H1 (cell line): ENCODE results near the gene INTS6.

ENCODE experiments used
- EGR1 ChIP-seq: IDR thresholded peaks from 2 replicates; pipeline ENCODE4 v1.6.1; 2011; ENCODE audit warnings: low read depth, low read length, borderline replicate concordance
- EZH2 ChIP-seq: fragments of 200-600 bp; sonication (generic); IDR thresholded peaks from 2 replicates; pipeline ENCODE4 v1.7.1; 2012; ENCODE audit warnings: low read depth, mild to moderate bottlenecking, moderate library complexity, low read length, inconsistent platforms; ENCODE audit not compliant: severe bottlenecking
- MAFK ChIP-seq: IDR thresholded peaks from 2 replicates; pipeline ENCODE4 v1.6.1; 2012; ENCODE audit warnings: low read depth, mild to moderate bottlenecking, improper control_type of control experiment, low read length
- POLR2A ChIP-seq, 2 experiments: IDR thresholded peaks; 1 replicate in 1 of 2; 2 replicates in 1 of 2; pipeline ENCODE4 v1.6.1; 2011; ENCODE audit warnings: low read depth in 2 of 2, low read length in 2 of 2, mild to moderate bottlenecking in 2 of 2; ENCODE audit errors: control extremely low read depth in 1 of 2
- TF ChIP-seq, protein P1 (sequence below), 3 experiments: IDR thresholded peaks; 1 replicate in 2 of 3; 2 replicates in 1 of 3; pipeline versions ENCODE4 v1.5.1 to v1.6.1; 2011; ENCODE audit warnings: low read length in 3 of 3, mild to moderate bottlenecking in 3 of 3, inconsistent platforms in 2 of 3, low read depth in 1 of 3, moderate library complexity in 1 of 3; ENCODE audit not compliant: insufficient read depth in 1 of 3; ENCODE audit errors: control extremely low read depth in 1 of 3

DNA sequence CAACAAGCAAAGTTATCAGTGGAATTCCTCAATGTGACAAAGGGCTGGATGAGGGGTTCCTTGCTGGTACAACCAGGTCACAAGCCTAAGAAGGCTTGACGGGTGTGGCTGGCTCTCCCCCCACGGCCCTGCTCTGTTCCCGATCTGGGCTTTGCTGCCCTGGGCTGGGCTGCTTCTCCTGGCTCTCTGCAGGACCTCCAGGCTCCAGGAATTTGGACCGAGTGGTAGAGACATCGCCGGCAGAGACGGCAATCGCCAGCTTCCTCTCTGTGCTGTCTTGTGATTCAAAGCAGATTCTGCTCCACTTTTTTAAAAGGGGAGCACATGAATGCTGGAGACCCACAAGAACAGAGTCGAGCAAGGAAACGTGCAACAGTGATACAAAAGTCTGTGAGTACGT is 113.5 kb downstream of the INTS6 start, which contains the start of gene SERPINE3:
- TF ChIP-seq POLR2A (IDR thresholded peaks at IDR 0.05; ENCODE audit: control extremely low read depth in 1 of 2, low read depth in 2 of 2, low read length in 2 of 2): no peak
- TF ChIP-seq, protein P1, sequence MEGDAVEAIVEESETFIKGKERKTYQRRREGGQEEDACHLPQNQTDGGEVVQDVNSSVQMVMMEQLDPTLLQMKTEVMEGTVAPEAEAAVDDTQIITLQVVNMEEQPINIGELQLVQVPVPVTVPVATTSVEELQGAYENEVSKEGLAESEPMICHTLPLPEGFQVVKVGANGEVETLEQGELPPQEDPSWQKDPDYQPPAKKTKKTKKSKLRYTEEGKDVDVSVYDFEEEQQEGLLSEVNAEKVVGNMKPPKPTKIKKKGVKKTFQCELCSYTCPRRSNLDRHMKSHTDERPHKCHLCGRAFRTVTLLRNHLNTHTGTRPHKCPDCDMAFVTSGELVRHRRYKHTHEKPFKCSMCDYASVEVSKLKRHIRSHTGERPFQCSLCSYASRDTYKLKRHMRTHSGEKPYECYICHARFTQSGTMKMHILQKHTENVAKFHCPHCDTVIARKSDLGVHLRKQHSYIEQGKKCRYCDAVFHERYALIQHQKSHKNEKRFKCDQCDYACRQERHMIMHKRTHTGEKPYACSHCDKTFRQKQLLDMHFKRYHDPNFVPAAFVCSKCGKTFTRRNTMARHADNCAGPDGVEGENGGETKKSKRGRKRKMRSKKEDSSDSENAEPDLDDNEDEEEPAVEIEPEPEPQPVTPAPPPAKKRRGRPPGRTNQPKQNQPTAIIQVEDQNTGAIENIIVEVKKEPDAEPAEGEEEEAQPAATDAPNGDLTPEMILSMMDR (IDR thresholded peaks at IDR 0.05; ENCODE audit: control extremely low read depth in 1 of 3, insufficient read depth in 1 of 3, low read depth in 1 of 3, low read length in 3 of 3): no peak
- no peak for TF ChIP-seq EGR1
- TF ChIP-seq EZH2: no peak
- no peak for TF ChIP-seq MAFK
